Measurements from ENCODE around the gene CYP2U1.
A peak's percentile ranks its signal among the peaks of the same experiment; 100 is the strongest.

Gene CYP2U1

DNA sequence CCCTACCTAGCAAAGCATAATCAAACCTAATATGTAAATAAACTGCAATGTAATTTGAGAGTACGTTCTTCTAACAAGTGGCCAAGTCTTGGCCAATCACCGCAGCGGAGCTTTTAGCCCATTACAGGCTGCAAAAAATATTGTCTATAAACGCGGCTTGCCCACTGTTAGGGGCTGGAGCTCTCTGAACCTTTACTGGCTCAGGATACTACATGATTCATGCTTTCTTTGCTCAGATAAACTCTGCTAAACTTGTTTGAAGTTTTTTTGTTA, 57.4 kb downstream of the CYP2U1 start:
- DNase-seq: peak; percentile 6

DNA sequence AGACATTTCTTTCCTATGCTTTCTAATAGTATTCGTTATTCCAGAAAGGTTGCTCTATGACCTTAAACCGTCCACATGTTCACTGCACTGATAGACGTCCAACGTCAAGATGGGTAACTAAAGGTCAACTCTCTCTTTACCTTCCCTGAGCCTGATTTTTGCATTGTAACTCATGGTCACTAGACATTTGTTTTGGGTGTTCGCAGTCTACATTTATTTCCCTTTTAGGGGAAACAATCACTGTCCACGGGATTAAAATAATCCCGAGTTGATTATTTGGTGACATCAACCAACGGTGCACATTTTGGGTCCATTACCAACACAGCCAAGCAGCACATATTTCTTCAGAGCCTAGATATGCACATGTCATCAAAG, 57.8 kb downstream of the CYP2U1 start:
- no peak for DNase-seq

DNA sequence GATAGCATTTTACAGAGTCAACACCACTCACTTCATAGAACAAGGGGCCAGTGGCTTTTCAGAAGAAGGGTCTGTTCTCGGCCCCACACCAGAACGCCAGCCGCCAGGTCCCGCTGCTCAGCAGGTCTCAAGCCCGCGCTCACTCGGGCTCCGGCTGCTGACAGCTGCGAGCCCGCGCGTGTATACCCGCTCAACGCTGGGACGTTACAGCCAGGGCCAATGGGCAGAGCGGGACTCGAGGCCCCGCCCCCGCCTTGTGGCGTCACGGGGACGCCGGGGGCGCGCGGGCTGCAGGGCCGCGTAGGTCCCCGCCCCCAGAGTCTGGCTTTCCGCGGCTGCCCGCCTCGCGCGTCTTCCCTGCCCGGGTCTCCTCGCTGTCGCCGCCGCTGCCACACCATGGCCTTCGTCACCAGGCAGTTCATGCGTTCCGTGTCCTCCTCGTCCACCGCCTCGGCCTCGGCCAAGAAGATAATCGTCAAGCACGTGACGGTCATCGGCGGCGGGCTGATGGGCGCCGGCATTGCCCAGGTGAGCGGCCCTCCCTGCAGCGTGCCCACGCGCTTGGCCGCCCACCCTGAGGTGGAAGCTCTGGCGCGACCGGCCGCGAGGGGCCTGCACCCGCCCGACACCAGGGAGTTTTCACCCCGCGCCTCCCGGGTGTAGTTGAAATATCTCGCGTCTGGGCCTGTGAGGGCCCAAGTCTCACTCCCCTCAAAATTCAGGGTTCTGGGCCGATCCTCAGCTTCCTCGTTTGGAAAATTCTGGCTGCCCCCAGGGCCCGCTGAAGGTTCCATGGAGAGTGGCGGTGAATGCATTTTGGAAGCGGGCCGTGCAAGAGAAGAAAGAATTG, 58.4 kb downstream of the CYP2U1 start, which contains the start of gene HADH:
TSS of gene HADH (plus strand) at position 353 of the 850 bp plus-strand sequence. CDS start at position 397, 44 bp downstream.
- peak; percentile 78 for DNase-seq

DNA sequence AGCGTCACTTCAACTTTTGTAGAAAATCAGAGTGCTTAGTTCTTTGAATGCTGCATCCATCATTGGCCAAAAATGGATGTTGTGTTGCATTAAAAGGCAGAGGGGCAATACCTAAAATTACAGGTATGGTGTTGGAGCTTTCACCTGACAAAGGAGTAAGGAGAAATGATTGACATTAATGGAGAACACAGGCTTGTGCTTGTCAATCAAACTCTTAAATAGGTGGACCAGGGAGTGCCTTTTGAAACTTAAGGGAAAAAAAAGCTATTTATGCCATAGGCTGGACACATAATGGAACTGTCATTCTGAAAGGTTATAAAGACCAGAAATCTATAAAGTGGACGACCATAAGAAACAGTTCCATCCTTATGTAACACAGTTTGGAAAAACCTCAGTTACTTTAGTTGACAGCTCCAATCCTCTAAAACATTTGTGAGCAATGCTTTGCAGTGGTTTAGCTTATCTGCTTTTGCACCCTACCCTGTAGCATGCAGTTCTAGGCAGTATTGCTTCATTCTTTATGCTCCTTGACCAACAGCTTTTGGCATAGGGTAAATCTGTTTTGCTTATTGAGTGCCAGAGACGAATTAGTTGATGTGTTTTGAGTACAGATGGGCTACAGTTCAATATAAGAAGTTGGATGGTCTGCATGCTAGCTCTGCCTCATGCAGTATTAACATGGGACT, 60.7 kb downstream of the CYP2U1 start:
- no peak for DNase-seq

GRCh38 chr4:107993969-107994368, 62.6 kb downstream of the CYP2U1 start:
- DNase-seq: no peak

- no peak for DNase-seq
Observed at GRCh38 chr4:107994894-107995293, 63.5 kb downstream of the CYP2U1 start.

DNA sequence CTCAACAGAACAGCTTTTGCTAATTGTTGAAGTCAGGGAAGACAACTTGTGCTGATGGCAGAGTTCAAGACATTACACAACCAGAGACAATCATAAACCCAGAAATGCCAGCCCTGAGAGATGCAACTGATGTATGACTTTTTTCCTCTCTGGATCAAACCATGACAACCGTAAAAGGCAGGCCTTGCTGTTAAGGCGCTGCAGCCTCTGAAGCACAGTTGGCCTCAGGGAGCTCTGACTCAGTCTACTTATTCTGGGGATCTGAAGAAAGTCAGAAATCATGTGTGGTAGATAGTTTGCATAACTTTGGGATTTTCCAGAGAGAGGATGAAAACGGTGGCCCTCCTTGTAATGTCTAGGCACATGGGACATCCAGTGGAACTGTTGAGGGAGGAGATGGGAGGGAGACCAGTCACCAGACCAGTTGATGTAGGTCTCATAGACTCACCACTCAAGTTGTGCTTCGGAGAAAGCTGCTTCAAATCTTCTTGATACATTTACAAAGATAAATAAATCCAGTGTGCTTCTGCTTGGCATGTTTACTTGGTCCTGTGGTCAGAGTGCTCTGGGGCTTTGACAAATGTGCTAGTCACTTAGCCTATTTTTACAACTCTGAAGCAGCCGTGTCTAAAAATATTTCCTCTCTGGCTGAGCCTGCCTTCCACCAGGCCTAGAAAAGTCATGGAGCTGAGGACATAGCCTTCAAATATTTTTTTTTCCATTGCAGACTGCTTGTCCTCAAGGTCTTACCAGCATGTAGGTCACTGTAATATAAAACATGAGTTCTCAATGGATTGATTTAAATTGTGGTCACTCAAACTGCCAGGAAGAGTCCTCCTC, 65.8 kb downstream of the CYP2U1 start:
- no peak for DNase-seq

DNA sequence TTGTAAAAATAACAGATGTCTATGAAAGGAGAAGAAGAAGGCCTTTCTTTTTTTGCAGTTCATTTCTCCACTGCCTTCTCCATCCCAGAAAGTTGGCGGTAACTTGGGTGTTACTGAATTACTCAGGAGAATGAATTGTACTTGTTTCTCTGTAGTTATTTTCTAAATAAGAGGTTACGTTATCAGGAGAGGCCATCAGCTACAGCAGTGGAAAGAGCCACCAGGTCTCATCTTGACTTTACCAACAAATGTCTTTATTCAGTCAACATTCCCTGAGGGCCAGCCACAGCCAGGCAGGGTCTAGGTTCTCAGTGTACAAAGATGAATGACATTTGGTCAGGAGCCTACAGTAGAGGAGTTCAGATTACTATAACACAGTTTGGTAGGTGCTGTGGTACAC, 66.4 kb downstream of the CYP2U1 start:
- DNase-seq: no peak

- DNase-seq: no peak
Observed at GRCh38 chr4:107999932-108000539, 68.7 kb downstream of the CYP2U1 start.

DNA sequence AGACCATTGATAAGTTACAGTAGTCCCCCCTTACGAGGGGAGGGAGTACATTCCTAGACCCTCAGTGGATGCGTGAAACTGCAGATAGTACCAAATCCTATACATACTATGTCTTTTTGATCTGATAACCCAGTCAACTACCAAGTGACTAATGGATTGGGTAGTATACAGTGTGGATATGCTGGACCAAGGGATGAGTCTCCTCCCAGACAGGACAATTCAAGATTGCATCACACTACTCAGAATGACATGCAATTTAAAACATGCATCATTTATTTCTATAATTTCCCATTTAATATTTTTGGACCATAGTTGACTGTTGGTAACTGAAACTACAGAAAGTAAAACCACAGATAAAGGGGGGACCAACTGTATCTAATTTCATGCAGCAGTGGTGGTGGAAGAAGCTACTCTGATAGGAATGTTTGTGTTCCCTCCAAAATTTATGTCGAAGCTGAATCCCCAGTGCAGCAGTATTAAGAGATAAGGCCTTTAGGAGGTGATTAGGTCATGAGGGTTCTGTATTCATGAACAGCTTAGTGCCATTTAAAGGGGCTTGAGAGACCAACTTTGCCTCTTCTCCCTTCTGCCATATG, 70.3 kb downstream of the CYP2U1 start:
- DNase-seq: no peak
